CD4-positive, alpha-beta T cell treated with Interferon alpha-2 for 1 hour (primary cell): ENCODE data around the gene CNTNAP2.

ENCODE experiments used
- DNase-seq, 2 donors: peaks; one replicate each; pipeline ENCODE4 v3.0.0-alpha.2; 2020 to 2022

CNTNAP2 gene

GRCh38 chr7:146922782-146923181 lies 806.2 kb downstream of the CNTNAP2 start:
- DNase-seq: no peak

GRCh38 chr7:146926841-146927240 lies 810.2 kb downstream of the CNTNAP2 start:
- no peak for DNase-seq

GRCh38 chr7:146937836-146938235 lies 821.2 kb downstream of the CNTNAP2 start:
- DNase-seq: no peak

GRCh38 chr7:146943483-146943882 lies 826.9 kb downstream of the CNTNAP2 start:
- DNase-seq: no peak

- DNase-seq: no peak
Observed at GRCh38 chr7:146948703-146949102, 832.1 kb downstream of the CNTNAP2 start.

GRCh38 chr7:146956321-146956720 lies 839.7 kb downstream of the CNTNAP2 start:
- no peak for DNase-seq

GRCh38 chr7:146956853-146957252 lies 840.3 kb downstream of the CNTNAP2 start:
- no peak for DNase-seq

- no peak for DNase-seq
Observed at GRCh38 chr7:146960773-146961391, 844.3 kb downstream of the CNTNAP2 start.

- no peak for DNase-seq
Observed at GRCh38 chr7:146961617-146962016, 845.0 kb downstream of the CNTNAP2 start.

- DNase-seq: no peak
Observed at GRCh38 chr7:146966274-146966673, 849.7 kb downstream of the CNTNAP2 start.

- DNase-seq: no peak
Observed at GRCh38 chr7:146982482-146982881, 865.9 kb downstream of the CNTNAP2 start.

- no peak for DNase-seq
Observed at GRCh38 chr7:146991596-146991995, 875.0 kb downstream of the CNTNAP2 start.

- DNase-seq: no peak
Observed at GRCh38 chr7:146993764-146994163, 877.2 kb downstream of the CNTNAP2 start.

- DNase-seq: no peak
Observed at GRCh38 chr7:147008530-147008929, 891.9 kb downstream of the CNTNAP2 start.

GRCh38 chr7:147012666-147013065 lies 896.1 kb downstream of the CNTNAP2 start:
- no peak for DNase-seq

GRCh38 chr7:147013825-147014224 lies 897.2 kb downstream of the CNTNAP2 start:
- DNase-seq: no peak

- DNase-seq: no peak
Observed at GRCh38 chr7:147014286-147014955, 897.8 kb downstream of the CNTNAP2 start.

- no peak for DNase-seq
Observed at GRCh38 chr7:147015999-147016398, 899.4 kb downstream of the CNTNAP2 start.

- no peak for DNase-seq
Observed at GRCh38 chr7:147022056-147022455, 905.5 kb downstream of the CNTNAP2 start.

GRCh38 chr7:147023440-147023839 lies 906.8 kb downstream of the CNTNAP2 start:
- DNase-seq: no peak

GRCh38 chr7:147029953-147030352 lies 913.4 kb downstream of the CNTNAP2 start:
- no peak for DNase-seq

- DNase-seq: no peak
Observed at GRCh38 chr7:147033641-147034040, 917.0 kb downstream of the CNTNAP2 start.

- no peak for DNase-seq
Observed at GRCh38 chr7:147041438-147041837, 924.8 kb downstream of the CNTNAP2 start.

GRCh38 chr7:147044941-147045340 lies 928.3 kb downstream of the CNTNAP2 start:
- DNase-seq: no peak

GRCh38 chr7:147047696-147048095 lies 931.1 kb downstream of the CNTNAP2 start:
- no peak for DNase-seq
